Muscle layer of colon (tissue), 2 donors: ENCODE data around the gene DPPA3.
"Not testable (repeated sequence)": the region's sequence is repeated elsewhere in the genome, so short reads cannot be mapped to it uniquely, and the experiment has no call there.

Experiments
- H3K27ac ChIP-seq: one replicate; pipeline ENCODE4 v1.7.0; 2013; ENCODE audit warnings: low read depth, mild to moderate bottlenecking, low read length, moderate library complexity
- H3K27me3 ChIP-seq, 2 donors: one replicate each; pipeline ENCODE4 v1.7.0; 2013; ENCODE audit warnings: low read length in 2 of 2, mild to moderate bottlenecking in 2 of 2; ENCODE audit not compliant: insufficient read depth in 2 of 2, control insufficient read depth in 1 of 2
- H3K36me3 ChIP-seq: one replicate; pipeline ENCODE4 v1.7.0; 2013; ENCODE audit warnings: mild to moderate bottlenecking, low read length; ENCODE audit not compliant: insufficient read depth
- H3K4me1 ChIP-seq: one replicate; pipeline ENCODE4 v1.7.0; 2013; ENCODE audit warnings: mild to moderate bottlenecking, low read length; ENCODE audit not compliant: insufficient read depth
- H3K4me3 ChIP-seq, 2 donors: one replicate each; pipeline ENCODE4 v1.7.0; 2013; ENCODE audit warnings: low read length in 2 of 2, low read depth in 1 of 2, mild to moderate bottlenecking in 1 of 2, moderate library complexity in 1 of 2
- H3K9ac ChIP-seq: one replicate; pipeline ENCODE4 v1.7.0; 2013; ENCODE audit warnings: low read length
- H3K9me3 ChIP-seq: one replicate; pipeline ENCODE4 v1.7.0; 2013; ENCODE audit warnings: mild to moderate bottlenecking, low read length
- donor health status: abdominal sarcoma.
- donor health status: Adenocarcinoma of cecum.

The DPPA3 gene

DNA sequence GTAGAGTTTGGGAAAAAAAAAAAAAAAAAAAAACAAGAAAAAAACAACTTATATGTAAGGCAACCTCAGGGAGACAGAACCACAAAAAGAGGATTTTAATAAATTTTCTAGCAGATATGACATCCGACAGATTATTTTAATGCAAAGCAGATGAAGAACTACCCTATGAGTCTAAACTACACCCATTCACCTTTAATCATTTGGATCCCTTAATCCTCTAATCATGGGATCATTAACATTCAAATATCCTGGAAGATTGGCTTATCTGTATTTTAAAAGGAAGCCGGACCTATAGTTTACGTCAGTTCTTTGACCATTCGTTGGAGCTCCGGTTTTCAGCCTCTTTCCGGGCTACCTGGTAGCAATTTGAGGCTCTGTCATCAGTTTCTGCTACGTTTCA is at the start of gene DPPA3:
DPPA3 (plus strand) TSS at position 301 of the 400 bp plus-strand sequence. CDS start 138 bp downstream, outside the sequence.
- Histone ChIP-seq H3K36me3 (no peaks in the 10 kb centered on the region), H3K4me3 (no peak within 1 kb of the TSS), H3K4me1 (no peaks in the 10 kb centered on the region), H3K9me3 (no peaks in the 10 kb centered on the region), H3K27ac (no peak within 1 kb of the TSS), H3K9ac (no peak within 1 kb of the TSS), H3K27me3 (no peaks in the 10 kb centered on the region)

DNA sequence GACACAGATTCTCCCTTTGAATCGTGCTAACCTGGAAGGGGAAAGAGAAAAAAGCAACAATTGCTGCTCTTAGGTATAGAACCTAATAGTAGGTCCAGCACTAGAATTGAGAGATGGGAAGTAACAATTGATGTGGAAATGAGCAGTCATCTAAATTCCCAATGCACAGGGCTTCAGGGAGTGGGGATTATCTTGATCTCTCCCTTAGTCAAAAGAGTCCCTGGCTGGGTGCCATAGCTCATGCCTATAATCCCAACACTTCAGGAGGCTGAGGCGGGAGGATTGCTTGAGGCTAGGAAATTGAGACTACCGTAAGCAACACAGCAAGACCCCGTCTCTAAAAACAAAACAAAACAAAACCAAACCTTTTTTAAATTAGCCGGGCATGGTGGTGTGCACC is 49.5 kb upstream of the DPPA3 start:
- Histone ChIP-seq H3K27ac (no peak overlapping the region), H3K36me3 (no peaks in the 10 kb centered on the region), H3K9ac (no peak overlapping the region), H3K4me1 (no peaks in the 10 kb centered on the region), H3K27me3 (no peaks in the 10 kb centered on the region), H3K4me3 (no peak overlapping the region), H3K9me3 (no peaks in the 10 kb centered on the region)

DNA sequence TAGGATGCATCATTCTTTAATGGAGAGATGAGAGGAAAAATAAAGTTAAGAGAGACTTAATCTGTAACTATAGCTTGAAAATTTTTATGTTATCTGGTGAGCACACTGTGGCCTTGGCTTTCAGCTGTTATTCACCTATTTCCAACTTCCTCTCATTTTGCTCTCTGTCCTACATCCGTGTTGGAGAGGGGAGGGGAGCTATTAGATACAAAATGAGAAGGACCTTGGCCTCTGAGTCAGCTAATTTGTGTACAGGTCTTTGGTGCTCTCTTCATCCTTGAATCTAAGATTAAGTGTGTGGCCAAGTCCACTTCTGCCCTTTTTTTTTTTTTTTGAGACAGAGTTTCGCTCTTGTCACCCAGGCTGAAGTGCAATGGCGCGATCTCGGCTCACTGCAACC is 44.6 kb upstream of the DPPA3 start:
- Histone ChIP-seq H3K9ac (no peak overlapping the region), H3K4me1 (no peaks in the 10 kb centered on the region), H3K27ac (no peak overlapping the region), H3K4me3 (no peak overlapping the region), H3K9me3 (no peaks in the 10 kb centered on the region), H3K36me3 (no peaks in the 10 kb centered on the region), H3K27me3 (no peaks in the 10 kb centered on the region)

DNA sequence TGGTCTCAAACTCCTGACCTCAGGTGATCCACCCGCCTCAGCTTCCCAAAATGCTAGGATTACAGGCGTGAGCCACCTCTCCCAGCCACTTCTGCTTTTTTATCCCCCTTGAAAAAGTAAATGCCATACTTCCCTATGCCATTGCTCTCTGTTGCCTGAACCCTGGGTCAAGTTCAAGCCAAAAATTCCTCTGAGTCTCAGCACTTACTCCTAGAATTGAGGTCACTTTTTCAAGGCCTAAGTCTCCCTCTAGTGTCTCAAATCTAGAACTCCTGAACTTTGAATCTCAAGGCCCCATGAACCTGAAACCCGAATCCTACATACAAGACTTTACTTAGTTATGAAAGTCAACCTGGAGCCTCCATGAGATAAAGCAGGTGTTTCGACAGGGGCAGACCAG is 44.1 kb upstream of the DPPA3 start:
- Histone ChIP-seq H3K4me3 (no peak overlapping the region), H3K36me3 (no peaks in the 10 kb centered on the region), H3K4me1 (no peaks in the 10 kb centered on the region), H3K9me3 (no peaks in the 10 kb centered on the region), H3K27me3 (no peaks in the 10 kb centered on the region), H3K9ac (no peak overlapping the region), H3K27ac (no peak overlapping the region)

DNA sequence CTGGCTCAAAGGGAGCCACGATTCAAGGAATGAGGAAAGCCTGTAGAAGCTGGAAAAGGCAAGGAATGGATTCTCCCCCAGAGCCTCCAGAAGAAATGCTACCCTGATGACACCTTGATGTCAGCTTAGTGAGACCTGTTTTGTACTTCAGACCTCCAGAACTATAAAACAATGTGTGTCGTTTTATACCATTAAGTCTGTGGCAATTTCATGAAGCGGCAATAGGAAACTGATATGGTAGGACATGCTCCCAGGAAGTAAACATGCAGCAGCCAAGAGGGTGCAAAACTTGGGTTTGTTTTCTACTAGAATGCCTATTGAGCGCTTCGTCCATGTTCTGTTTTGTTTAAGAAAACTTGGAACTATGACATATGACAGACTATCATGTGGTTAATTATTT is 43.1 kb upstream of the DPPA3 start:
- Histone ChIP-seq H3K27ac (no peak overlapping the region), H3K9me3 (no peaks in the 10 kb centered on the region), H3K36me3 (no peaks in the 10 kb centered on the region), H3K9ac (no peak overlapping the region), H3K4me1 (no peaks in the 10 kb centered on the region), H3K27me3 (no peaks in the 10 kb centered on the region), H3K4me3 (no peak overlapping the region)

DNA sequence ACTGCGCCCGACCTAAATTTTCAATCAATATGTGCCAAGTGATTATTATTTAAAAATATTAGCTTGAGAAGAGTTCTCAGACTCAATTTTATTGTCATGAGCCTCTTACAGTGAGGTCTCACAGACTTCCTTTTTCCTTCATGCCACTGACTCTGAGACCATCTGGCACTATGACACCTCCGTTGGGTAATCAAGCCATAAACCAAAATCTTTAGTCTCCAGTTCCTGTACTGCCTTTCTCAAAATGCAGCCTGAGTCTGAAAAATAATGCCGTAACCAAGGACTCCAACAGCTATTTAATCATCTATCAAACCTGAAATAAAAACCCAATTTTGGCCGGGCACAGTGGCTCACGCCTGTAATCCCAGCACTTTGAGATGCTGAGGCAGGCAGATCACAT is 35.8 kb upstream of the DPPA3 start:
- not testable (repeated sequence) for H3K9ac ChIP-seq, H3K27ac ChIP-seq, H3K36me3 ChIP-seq, H3K27me3 ChIP-seq, H3K4me3 ChIP-seq, H3K9me3 ChIP-seq, H3K4me1 ChIP-seq

DNA sequence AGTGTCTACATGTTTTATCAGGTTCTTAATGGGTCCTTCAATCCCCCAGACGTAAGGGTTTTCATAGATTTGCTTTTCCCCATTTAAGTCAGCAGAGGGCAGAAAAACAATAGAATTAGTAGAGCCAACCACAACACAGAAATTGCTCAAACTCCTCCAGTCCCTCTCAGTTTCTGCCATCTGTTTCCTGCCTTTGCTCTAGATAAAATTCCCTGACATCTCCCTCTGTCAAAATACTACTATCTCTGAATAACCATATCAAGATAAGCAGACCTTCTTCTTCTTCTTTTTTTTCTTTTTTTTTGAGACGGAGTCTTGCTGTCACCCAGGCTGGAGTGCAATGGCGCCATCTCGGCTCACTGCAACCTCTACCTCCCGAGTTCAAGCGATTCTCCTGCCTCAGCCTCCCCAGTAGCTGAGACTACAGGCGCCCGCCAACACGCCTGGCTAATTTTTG is 33.8 kb upstream of the DPPA3 start:
- not testable (repeated sequence) for H3K9ac ChIP-seq, H3K4me1 ChIP-seq, H3K4me3 ChIP-seq, H3K27ac ChIP-seq, H3K36me3 ChIP-seq, H3K9me3 ChIP-seq, H3K27me3 ChIP-seq

DNA sequence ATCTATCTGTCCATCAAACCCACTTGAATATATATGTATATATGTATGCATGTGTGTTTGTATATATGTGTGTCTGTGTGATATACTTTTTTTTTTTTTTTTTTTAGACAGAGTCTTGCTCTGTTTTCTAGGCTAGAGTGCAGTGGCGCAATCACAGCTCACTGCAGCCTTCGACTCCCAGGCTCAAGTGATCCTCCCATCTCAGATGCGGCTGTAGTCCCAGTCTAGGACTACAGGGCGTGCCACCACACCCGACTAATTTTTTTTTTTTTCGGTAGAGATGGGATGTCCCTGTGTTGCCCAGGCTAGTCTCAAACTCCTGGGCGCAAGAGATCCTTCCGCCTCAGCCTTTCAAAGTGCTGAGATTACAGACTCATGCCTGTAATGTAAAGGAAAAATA is 32.5 kb upstream of the DPPA3 start:
- no peak overlapping the region for H3K27ac ChIP-seq
- no peak overlapping the region for H3K4me3 ChIP-seq
- H3K4me1 ChIP-seq = no peaks in the 10 kb centered on the region
- no peak overlapping the region for H3K9ac ChIP-seq
- H3K9me3 ChIP-seq = no peaks in the 10 kb centered on the region
- H3K27me3 ChIP-seq = no peaks in the 10 kb centered on the region
- no peaks in the 10 kb centered on the region for H3K36me3 ChIP-seq

DNA sequence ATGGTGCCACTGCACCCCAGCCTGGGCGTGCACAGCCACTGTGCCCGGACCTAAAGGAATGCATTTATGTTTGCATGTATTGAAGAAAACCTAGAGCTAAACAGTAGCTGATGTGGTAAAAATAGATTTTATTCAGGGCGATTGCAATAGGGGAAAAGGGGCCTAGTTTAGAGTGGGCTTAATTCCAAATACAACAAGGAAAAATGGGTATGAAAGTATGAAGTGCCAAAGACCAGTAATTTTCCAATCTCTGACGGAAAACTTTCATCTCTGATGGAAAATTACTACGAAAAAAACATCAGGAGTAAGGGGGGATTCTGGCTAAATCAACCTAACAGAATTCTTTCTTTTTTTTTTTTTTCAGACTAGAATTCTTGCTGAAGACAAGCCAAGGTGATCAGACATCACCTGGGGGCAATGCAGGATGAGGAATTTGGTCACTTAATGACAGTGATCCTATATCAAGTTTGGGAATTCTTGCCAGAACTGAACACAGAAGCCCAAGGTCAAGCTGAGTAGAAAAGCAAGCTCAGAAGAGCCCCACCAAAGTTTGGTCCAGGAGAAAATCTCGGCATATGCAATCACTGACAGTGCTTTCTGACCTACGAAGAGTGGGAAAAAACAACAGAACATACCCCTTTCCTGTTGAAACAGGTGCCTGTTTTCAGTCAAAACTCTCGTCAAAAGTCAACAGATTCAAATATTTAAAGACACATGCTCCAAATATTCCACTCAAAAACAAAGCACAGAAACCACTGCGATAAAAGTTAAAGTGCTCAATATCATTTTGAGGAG is 31.8 kb upstream of the DPPA3 start:
- Histone ChIP-seq H3K4me1 (no peaks in the 10 kb centered on the region), H3K4me3 (no peak overlapping the region), H3K27me3 (no peaks in the 10 kb centered on the region), H3K36me3 (no peaks in the 10 kb centered on the region), H3K9me3 (no peaks in the 10 kb centered on the region), H3K27ac (no peak overlapping the region), H3K9ac (no peak overlapping the region)

DNA sequence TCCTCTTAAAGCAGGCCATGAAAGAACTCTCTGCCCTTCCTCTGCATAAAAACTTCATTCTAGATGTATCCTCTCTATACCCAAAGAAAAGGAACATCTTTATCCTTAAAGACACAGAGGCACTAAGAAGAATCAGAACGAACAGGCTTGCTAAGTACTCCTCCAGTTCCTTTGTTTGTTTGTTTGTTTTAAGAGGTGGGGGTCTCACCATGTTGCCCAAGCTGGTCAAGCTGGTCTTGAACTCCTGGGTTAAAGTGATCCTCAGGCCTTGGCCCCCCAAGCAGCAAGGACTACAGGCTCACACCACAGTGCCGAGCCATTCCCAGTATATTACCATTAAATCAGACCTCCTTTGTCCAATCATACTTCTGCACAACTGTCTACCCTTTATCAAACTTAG is 29.7 kb upstream of the DPPA3 start:
- Histone ChIP-seq H3K27ac (no peak overlapping the region), H3K27me3 (no peaks in the 10 kb centered on the region), H3K9ac (no peak overlapping the region), H3K4me3 (no peak overlapping the region), H3K9me3 (no peaks in the 10 kb centered on the region), H3K4me1 (no peaks in the 10 kb centered on the region), H3K36me3 (no peaks in the 10 kb centered on the region)

DNA sequence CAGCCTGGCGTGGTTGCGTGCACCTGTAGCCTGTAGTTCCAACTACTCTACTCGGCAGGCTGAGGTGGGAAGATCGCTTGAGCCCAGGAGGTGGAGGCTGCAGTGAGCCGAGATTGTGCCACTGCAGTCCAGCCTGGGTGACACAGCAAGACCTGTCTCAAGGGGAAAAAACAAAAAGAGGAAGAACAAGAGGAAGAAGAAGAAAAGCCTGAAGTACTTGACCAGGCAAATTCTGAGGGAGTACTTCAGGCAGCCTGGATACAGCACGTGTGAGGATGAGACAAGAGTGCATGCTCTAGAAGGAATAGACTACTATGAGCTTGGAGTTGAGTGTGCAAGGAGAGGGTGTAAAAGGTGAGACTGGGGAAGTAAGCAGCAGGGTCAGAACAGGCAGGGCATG is 17.4 kb upstream of the DPPA3 start:
- Histone ChIP-seq H3K9me3 (no peaks in the 10 kb centered on the region), H3K36me3 (no peaks in the 10 kb centered on the region), H3K9ac (no peak overlapping the region), H3K4me1 (no peaks in the 10 kb centered on the region), H3K27me3 (no peaks in the 10 kb centered on the region), H3K4me3 (no peak overlapping the region), H3K27ac (no peak overlapping the region)

DNA sequence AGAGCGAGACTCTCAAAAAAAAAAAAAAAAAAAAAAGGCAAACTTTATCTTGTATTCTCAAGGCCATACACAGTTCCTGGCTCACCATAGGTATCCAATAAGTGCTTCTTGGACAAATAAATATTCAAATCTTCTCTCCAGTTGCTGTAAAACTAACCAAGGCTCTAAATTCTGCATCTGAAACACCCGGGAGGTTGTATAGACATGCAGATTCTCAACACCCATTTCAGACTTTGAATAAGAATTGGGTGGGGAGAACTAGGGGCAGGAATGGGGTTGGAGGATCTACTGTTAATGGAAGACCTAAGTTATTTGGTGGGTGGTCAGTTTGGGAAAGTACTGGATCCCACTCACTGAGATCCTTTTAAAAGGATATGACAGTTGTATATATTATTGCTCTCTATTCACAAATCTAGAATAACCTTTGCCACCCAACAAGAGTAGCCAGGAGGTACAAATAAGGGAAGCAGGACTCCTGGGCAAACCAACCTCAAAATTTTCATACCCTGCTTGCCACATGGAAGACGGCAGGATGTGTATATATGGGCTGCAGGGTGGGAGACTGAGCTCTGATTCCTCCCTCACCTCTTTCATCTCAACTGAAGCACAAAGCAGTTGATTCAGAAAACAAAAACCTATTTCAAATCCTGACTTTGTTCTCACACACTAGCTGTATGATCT is 16.5 kb upstream of the DPPA3 start:
- H3K4me1 ChIP-seq = no peaks in the 10 kb centered on the region
- H3K4me3 ChIP-seq = no peak overlapping the region
- H3K27me3 ChIP-seq = no peaks in the 10 kb centered on the region
- no peaks in the 10 kb centered on the region for H3K9me3 ChIP-seq
- no peak overlapping the region for H3K9ac ChIP-seq
- no peaks in the 10 kb centered on the region for H3K36me3 ChIP-seq
- H3K27ac ChIP-seq = no peak overlapping the region
